ENCODE measurements around the gene ZBTB7B.
"Not testable (repeated sequence)": the region's sequence is repeated elsewhere in the genome, so short reads cannot be mapped to it uniquely, and the experiment has no call there.

The ZBTB7B gene

DNA sequence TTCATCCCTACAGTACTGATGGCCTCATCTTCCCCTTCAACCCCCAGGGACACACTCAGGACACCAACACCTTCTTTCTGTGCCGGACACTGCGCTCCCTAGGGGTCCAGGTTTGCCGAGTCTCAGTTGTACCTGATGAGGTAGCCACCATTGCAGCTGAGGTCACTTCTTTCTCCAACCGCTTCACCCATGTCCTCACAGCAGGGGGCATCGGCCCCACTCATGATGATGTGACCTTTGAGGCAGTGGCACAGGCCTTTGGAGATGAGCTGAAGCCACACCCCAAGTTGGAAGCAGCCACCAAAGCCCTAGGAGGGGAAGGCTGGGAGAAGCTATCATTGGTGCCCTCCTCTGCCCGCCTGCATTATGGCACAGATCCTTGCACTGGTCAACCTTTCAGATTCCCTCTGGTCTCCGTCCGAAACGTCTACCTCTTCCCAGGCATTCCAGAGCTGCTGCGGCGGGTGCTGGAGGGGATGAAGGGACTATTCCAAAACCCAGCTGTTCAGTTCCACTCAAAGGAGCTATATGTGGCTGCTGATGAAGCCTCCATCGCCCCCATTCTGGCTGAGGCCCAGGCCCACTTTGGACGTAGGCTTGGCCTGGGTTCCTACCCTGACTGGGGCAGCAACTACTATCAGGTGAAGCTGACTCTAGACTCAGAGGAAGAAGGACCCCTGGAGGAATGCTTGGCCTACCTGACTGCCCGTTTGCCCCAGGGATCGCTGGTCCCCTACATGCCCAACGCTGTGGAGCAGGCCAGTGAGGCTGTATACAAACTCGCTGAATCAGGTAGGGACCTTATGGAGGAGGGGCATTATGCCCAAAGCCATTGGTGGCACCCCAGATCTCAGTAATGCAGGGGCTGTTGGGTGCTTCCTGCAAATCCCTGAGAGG is 14.3 kb upstream of the ZBTB7B start:
- no peak for DNase-seq (ENCODE audit: low read depth)

DNA sequence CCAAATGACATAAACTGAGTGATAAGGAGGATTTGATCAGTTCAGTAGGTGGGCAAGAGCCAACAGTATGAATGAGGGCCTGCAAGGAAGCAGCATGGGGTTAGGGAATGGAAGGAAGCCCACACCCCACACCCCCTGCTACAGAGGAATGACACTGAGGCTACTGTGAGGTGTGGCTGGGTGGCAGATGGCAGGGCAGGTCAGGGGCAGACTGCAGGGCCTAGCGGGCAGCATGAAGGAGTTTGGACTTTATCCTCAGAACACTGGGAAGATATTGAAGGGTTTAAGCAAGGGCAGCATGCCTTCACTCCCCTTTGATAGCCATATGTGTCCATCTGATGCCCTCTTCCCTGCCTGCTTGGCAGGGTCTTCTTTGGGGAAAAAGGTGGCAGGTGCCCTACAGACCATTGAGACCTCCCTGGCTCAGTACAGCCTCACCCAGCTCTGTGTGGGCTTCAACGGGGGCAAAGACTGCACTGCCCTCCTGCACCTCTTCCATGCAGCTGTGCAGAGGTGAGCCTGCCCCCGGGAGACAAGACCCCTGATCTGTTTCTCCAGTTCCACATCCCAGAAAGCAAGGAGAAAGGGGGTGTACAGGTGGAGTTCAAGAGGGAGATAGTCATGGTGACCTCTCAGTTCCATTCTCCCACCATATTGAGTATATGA is 13.3 kb upstream of the ZBTB7B start:
- DNase-seq (ENCODE audit: low read depth), result no peak

DNA sequence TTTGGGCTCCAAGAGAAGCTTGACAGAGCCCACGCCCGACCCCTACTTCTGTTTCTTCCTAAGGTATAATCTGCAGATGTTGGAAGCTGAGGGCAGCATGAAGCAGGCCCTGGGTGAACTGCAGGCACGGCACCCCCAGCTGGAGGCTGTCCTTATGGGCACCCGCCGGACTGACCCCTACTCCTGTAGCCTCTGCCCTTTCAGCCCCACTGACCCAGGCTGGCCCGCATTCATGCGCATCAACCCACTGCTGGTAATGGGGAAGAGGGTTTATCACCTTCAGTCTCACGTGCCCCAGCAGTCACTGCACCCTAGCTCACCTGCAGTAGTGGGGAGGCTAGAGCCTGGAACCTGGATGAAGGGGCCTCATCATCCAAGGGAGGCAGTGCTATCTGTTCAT is 12.3 kb upstream of the ZBTB7B start:
- no peak for DNase-seq (ENCODE audit: low read depth)

DNA sequence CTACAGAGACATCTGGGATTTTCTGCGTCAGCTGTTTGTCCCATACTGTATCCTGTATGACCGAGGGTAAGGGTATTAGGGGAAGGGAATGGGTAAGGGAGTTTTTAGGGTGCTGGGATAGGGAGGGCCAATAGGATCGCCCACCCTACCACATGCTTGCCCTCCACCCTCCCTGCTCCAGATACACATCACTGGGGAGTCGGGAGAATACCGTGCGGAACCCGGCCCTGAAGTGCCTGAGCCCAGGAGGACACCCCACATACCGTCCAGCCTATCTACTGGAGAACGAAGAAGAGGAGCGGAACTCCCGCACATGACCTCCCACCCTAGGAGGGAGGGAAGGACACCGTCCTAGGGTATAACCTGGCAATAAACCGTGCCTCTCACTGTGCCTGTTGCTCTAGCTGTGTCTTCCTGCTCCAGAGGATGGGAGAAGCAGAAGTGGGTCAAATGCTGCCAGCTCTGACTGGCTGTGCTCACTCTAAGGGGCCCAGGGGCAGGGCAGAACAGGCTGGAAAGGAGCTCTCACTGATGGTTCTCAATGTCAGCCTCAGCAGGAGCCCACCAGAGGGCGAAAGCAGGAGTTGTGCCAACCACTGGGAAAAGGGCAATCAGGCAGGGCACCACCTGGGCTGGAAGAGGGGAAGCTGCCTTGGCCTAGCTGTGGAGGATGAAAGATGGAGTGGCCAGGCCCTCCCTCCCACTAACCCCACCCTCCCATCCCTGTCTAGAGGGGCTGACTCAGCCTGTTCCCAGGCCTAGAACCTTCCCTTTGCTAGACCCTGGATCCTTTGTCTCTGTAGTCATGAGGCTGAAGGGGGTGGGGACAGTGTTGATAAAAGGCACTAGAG is 9.7 kb upstream of the ZBTB7B start:
- DNase-seq (ENCODE audit: low read depth), result no peak

DNA sequence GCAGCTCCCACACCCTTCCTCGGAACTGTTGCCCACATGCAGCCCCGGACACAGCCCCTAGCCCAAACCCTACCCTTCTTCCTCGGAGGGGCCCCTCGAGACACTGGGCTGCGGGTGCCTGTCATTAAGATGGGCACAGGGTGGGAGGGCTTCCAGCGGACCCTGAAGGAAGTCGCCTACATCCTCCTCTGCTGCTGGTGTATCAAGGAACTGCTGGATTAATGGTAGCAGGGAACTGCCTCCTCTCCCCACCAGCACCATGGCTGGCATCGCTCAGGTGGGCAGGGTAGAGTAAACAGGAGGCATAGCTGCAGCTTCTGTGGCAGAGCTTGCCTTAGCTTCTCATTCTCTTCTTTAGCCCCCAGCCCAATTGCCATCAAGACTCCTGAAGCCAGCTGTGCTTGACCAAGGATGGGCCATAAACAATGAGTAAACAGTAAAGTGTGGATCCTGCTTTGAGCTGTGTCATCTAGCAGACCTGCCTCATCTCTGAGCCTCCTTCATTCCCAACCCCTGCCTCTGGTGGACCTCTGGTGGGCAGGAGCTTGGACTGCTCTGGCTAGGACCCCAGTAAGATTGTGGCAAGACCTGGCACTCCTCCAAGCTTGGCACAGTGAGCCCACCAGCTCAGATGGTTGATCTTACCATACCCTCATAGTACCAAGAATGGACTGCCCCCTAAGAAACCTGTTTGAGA is 8.9 kb upstream of the ZBTB7B start, which contains the start of gene LENEP:
Gene LENEP (plus strand): TSS at position 15 of the 697 bp plus-strand sequence. CDS start 22 bp downstream, at position 37.
- no peak for DNase-seq (ENCODE audit: low read depth)

DNA sequence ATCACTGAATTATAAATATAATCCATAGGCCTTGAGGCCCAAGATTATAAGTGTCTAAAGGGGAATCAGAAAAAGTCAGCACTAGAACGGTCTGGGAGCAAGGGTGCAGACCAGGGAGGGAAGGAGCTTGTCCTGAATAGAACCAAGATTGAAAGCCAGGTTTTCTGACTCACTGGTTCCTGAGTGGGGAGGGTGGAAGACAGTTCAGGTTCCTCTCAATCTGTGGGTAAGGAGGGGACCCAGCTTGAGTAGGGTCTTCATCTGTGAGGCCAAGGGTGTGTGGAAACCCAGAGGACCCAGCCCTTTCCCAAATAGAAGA is 8.4 kb upstream of the ZBTB7B start:
- DNase-seq (ENCODE audit: low read depth), result no peak

DNA sequence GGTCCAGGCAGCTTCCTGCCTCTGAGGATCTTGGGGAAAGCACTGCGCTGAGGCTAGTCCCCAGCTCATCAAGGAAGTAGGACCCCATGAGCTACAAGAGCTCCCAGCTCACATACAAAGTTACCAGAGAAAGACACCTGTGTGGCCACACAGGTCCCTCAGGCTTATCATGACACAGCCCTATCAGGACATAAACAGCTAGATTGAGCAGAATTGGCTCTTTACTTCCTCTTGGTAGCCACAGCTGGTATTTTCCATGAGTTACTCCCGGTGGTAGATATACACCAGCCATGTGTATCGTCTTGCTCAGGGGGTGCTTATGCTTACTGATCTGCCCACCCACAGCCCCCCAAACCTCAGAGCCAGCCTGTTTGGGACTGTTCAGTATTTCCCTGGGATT is 8.0 kb upstream of the ZBTB7B start:
- no peak for DNase-seq (ENCODE audit: low read depth)

DNA sequence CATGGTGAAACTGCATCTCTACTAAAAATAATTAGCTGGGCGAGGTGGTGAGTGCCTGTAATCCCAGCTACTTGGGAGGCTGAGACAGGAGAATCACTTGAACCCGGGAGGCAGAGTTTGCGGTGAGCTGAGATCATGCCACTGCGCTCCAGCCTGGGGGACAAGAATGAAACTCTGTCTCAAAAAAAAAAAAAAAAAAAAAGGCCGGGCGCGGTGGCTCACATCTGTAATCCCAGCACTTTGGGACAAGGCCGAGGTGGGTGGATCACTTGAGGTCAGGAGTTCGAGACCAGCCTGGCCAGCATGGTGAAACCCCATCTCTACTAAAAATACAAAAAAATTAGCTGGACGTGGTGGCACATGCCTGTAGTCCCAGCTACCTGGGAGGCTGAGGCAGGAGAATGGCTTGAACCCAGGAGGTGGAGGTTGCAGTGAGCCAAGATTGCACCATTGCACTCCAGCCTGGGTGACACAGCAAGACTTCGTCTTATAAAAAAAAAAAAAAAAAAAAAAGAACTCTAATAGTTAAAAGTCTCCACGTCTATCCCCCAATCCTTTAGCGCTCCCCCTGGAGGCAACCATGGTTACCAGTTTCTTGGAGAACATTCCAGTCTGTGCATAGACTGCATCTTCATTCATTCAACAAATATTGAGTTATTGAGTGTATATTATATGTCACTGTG is 7.2 kb upstream of the ZBTB7B start:
- not testable (repeated sequence) for DNase-seq (ENCODE audit: low read depth)

DNA sequence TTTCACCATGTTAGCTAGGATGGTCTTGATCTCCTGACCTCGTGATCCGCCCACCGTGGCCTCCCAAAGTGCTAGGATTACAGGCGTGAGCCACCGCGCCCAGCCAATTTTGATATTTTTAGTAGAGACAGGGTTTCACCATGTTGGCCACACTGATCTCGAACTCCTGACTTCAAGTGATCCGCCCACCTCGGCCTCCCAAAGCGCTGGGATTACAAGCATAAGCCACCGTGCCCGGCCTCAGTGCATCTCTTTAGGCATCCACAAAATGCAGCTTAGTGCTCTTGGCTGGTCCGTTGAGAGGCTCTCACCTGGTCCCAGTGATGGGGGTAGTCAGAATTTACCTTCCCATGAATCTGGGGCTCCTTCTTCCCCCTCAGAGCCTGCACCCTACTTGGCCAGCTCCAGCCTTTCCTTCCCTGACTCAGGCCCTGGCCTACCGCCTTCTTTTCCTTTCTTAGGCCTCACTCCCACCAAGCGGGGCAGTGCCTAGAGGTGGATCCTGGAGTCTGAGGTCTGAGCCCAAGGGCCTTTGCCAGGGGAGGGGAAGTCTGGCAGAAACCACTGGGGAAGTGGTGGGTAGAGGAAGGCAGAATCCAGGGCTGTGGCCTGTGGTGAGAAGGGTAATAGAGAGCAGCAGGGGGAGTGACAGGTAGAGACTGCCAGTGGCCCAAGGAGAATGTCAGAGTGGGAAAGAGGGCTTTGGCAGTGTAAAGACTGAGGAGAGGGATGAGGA is 5.5 kb upstream of the ZBTB7B start:
- DNase-seq (ENCODE audit: low read depth), result no peak

DNA sequence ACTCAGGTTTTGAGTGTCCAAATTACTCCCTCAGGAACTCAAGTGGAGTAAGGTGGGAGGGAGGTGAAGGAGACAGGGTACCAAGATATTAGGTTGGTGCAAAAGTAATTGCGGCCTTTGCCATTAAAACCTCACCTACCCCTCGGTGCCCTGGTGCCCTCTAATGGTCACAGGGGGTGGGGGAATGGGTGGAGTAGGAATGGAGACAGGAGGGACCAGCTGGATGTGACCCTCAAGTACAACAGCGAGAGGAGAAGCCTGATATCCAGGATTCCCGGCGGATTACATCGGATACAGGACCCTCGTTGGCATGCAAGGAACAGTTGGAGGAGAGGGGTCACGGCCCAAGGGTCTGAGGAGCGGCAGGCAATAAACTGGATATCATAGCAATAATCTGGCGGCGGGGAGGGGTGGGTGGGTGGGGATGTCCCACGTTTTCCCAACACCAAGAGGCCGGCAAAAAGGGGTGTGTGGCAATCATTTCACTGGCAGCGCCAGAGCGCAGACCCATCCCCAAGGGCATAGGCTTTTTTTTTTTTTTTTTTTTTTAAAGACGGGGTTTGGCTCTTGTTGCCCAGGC is 4.3 kb upstream of the ZBTB7B start:
- DNase-seq (ENCODE audit: low read depth), result no peak

DNA sequence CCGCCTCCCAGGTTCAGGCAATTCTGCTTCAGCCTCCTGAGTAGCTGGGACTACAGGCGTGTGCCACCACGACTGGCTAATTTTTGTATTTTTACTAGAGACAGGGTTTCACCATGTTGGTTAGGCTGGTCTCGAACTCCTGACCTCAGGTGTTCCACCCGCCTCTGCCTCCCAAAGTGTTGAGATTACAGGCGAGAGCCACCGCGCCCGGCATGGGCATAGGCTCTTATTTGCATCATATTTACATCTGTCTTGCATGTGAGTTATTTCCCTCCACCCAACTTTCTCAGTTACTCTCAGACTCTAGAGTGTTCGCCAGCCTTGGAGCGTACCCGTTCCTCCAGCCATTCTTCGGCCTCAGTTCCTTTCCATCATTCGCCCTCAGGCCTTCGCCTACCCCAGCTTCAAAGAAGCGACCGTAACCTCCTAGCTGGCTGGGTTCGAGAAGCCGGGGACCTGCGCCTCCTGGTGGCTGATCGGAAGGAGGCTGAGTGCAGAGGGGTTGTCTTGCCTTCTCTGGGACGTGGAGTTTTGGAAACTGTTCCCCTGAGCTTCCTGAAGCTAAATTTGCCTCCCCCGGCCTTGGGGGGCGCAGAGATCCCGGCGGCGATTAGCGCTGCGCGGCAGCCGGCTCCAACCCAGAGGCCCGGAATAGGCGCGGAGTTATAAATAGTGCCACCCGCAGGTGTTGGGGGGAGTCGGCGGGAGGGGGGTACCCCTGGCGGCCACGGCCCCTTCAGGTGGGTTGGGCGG is 3.6 kb upstream of the ZBTB7B start:
- DNase-seq (ENCODE audit: low read depth), result peak; percentile 58

DNA sequence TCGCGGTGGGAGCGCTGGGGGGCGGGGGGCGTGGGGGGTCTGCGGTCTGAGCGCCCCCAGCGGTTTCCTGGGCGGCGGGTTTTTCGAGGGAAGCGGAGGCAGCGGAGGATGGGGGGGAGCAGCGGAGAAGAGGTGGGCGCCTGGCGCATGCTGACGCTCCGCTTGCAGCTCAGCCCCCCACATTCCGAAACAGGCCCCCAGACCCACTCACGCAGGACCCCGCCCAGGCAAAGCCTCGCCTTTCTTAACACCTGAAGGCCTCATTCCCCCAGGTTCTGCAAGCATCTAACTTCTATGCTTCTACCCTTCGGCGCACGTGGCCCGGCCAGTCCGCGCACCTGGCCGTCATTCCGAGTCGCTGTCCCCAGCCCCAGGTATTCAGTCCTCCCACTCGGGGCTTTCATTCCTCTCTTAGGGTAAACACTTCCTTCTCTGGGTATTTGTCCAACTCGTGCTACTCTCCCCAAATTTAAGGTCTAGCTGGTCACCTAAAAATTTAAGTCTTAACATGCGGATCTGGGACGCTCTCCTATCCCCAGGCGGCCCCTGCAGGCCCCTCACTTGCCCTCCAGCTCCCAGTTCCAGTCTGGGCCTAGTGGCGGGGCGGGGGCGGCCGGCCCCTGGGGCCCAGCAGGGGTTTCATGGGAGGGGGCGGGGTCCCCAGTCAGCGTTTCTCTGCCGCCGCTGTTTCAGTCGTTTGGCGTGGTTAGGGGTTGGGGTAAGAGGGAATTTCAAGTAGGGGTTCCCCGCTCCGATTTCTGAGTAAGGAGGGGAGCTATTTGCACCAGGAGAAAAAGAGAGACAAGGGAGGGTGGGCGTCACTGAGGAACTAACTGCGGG is 2.8 kb upstream of the ZBTB7B start:
- DNase-seq (ENCODE audit: low read depth), result peak; percentile 35

DNA sequence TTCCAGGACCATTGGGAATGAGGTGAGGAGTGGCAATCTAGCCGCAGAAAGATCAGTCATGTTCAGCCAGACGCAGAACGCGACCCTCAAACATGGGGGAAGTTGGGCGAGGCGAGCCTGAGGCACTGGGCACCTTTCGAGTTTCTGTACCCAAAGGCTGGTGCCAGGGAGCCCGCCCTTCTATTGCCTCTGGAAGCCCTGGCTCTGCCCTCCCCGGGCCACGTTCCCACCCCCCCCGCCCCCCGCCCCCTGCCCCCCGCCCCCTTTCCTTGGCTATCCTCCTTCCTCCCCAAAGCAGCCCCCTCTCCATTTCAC is 2.2 kb upstream of the ZBTB7B start:
- DNase-seq (ENCODE audit: low read depth), result no peak

DNA sequence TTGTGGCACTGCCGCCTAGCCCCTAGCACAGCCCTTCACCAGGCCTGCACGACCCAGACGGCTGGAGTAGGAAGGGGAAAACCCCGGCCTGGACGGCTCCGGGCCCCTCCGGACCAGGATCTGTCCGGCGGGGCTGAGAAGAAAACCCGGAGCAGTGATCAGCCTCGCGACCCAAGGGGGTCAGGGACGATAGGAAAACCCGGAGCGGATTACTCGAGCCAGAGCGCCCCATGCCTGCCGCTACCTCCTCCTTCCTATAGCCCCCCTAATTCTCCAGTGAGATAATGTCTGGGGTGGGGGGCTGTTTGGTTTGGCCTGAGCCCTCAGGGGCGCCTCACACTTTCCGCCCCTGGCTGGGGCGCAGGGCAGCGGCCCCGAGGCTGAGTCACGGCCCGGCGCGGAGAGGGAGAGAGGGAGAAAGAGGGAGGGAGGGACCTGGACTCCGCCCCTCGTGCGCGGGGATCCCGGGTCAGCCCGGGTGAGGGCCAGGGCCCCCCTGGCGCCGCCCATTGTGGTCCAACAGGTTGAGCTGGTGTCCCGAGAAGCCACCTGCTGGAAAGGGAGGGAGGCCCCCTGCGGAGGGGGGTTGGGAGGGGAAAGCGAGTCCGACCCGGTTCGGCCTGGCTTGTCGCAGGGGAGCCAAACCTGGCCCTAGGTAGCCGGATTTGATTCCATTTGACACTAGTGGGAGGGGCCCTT is 1.7 kb upstream of the ZBTB7B start:
- peak; percentile 62 for DNase-seq (ENCODE audit: low read depth)

DNA sequence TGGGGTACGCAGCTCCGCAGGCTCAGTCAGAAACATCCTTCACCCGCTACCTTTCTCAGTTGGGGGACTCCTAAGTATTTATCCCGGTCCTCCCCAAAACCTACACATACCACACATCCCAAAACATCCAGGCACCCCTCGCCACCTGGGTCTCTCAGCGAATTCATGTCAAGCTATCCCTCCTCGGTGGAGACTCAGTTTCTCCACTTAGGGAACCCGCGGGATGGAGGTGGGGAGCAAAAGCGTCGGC is 1.3 kb upstream of the ZBTB7B start:
- DNase-seq (ENCODE audit: low read depth), result no peak

DNA sequence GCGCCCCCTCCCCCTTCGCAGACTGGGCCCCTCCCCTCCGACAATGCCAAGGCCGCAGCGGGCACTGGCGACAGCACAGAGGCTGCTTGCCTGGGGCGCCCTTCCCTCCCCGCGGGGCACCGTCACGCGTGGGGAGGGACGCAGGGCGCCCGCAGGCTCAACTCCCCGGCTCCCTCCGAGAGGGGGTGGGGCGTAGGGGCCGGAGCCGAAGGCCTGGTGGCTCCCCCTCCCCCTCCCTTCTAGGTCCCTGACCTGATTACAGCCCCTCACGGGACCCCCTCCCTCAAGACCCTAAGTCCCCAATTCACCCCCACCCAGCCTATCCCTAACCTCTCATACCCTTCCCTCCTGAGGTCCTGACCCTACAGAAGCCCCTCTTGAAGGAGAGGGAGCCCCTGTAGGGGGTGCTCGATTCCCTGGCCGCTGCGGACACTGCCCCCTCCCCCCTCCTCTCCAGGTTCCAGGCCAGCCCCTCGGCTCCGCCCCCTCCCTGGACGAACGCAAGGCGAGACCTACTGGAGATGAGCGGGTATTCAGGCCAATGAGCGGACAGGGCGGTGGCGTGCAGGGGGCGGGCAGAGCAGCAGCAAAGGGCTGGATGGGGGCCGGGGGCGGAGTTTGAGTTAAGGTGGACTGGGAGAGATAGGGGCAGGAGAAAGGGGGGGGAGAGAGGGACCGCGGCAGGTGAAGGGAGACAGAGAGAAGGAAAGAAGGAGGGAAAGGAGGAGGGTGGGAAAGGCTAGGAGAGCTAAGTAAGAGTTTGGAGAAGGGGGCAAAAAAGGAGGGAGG is 733 bp upstream of the ZBTB7B start:
- DNase-seq (ENCODE audit: low read depth), result peak; percentile 97

DNA sequence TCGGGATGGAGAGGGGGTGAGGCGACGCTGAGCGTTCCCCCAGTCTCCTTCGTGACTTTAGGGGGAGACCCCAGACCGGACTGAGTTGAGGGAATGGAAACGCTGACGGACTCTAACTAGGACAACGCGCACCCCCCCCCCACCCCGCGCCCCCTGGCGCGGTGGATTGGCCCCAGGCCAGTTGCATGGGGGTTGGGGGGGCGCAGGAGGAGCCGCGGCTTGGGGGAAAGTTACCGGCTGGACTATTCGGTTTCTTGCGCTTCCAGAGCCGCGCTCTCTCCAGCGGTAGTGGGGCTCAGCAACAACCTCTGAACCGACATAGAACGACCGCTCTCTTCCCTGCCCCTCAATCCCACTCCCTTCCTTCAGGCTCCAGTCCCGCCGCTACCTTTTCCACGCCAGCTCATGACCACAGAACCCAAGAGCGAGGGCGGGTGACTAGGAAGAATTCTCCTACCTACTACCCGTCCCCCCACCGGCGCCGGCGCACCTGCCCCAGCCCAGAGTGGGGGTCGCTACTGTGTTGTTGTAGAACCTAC is 694 bp downstream of the ZBTB7B start:
- no peak for DNase-seq (ENCODE audit: low read depth)

Measured in stimulated activated CD4-positive, alpha-beta T cell treated with anti-CD3 and anti-CD28 coated beads, Interleukin-2, amount 100 ng/mL, for 4 hours (primary cell).